Ecto neural progenitor cell (in vitro differentiated cells): ENCODE measurements around the gene FKBP5.
A peak's percentile ranks its signal among the peaks of the same experiment; 100 is the strongest.
"Not testable (repeated sequence)": the region's sequence is repeated elsewhere in the genome, so short reads cannot be mapped to it uniquely, and the experiment has no call there.

ENCODE experiments used
- DNase-seq: peaks from one replicate; pipeline ENCODE4 v3.0.0-alpha.2; 2018; ENCODE audit warnings: low spot score

FKBP5 gene

GRCh38 chr6:35583893-35584688, 104.6 kb downstream of the FKBP5 start:
- DNase-seq, result peak; percentile 65

GRCh38 chr6:35582315-35582714, 106.4 kb downstream of the FKBP5 start:
- no peak for DNase-seq

GRCh38 chr6:35581633-35582032, 107.1 kb downstream of the FKBP5 start:
- DNase-seq, result no peak

GRCh38 chr6:35580836-35581235, 107.9 kb downstream of the FKBP5 start:
- DNase-seq, result no peak

- DNase-seq, result no peak
Observed at GRCh38 chr6:35576682-35577081, 112.0 kb downstream of the FKBP5 start.

- no peak for DNase-seq
Observed at GRCh38 chr6:35573495-35574110, 115.1 kb downstream of the FKBP5 start.

GRCh38 chr6:35570885-35571330, 117.8 kb downstream of the FKBP5 start:
- not testable (repeated sequence) for DNase-seq

- peak; percentile 63 for DNase-seq
Observed at GRCh38 chr6:35569011-35569461, 119.7 kb downstream of the FKBP5 start.

- peak; percentile 62 for DNase-seq
Observed at GRCh38 chr6:35566794-35567193, 121.9 kb downstream of the FKBP5 start.

- no peak for DNase-seq
Observed at GRCh38 chr6:35564733-35565132, 124.0 kb downstream of the FKBP5 start.

- DNase-seq, result no peak
Observed at GRCh38 chr6:35562060-35562459, 126.7 kb downstream of the FKBP5 start.

GRCh38 chr6:35561113-35561512, 127.6 kb downstream of the FKBP5 start:
- no peak for DNase-seq

- no peak for DNase-seq
Observed at GRCh38 chr6:35558571-35558970, 130.1 kb downstream of the FKBP5 start.

- no peak for DNase-seq
Observed at GRCh38 chr6:35557239-35557638, 131.5 kb downstream of the FKBP5 start.

GRCh38 chr6:35554811-35555210, 133.9 kb downstream of the FKBP5 start:
- DNase-seq, result no peak

GRCh38 chr6:35553315-35553714, 135.4 kb downstream of the FKBP5 start:
- no peak for DNase-seq

- DNase-seq, result peak; percentile 58
Observed at GRCh38 chr6:35552285-35552917, 136.3 kb downstream of the FKBP5 start.

GRCh38 chr6:35550437-35550836, 138.3 kb downstream of the FKBP5 start:
- no peak for DNase-seq

GRCh38 chr6:35547676-35548075, 141.0 kb downstream of the FKBP5 start:
- no peak for DNase-seq

- DNase-seq, result no peak
Observed at GRCh38 chr6:35544769-35545361, 143.8 kb downstream of the FKBP5 start.

- DNase-seq, result no peak
Observed at GRCh38 chr6:35543459-35544193, 145.1 kb downstream of the FKBP5 start.

- no peak for DNase-seq
Observed at GRCh38 chr6:35541836-35542235, 146.9 kb downstream of the FKBP5 start.
